WTC11 (cell line): ENCODE data around the gene EXOSC2. TPM values are rescaled to one million over a fixed set of nuclear protein-coding genes. Genes with fewer than 3 reads are reported as not detected.

Source experiments
- ATAC-seq: fragments of 200-7000 bp; cut with Tn5 transposase; 2 replicates; pipeline ENCODE4 v1.10.0; 2021; ENCODE audit warnings: mild to moderate bottlenecking, moderate library complexity
- CTCF ChIA-PET: fragments of 300-600 bp; sonication (Branson Sonifier 250); formaldehyde crosslinking; loops from one replicate; lab custom pipeline; 2021; ENCODE audit warnings: antibody characterized with exemption; lab: Charles Lee
- POLR2A ChIA-PET: fragments of 350-600 bp; sonication (Branson Sonifier 250); formaldehyde crosslinking; loops from one replicate; lab custom pipeline; 2021; ENCODE audit warnings: antibody characterized with exemption; lab: Charles Lee
- DNase-seq: peaks from one replicate; pipeline ENCODE4 v3.0.0; 2021; ENCODE audit warnings: low spot score
- H3K27ac Mint-ChIP-seq: 2 replicates; pipeline ENCODE4 v1.8.0; 2021; ENCODE audit warnings: mixed read lengths
- H3K27me3 Mint-ChIP-seq: 2 replicates; pipeline ENCODE4 v1.8.0; 2021; ENCODE audit warnings: low read depth, mild to moderate bottlenecking, moderate library complexity, mixed read lengths
- H3K36me3 Mint-ChIP-seq: 2 replicates; pipeline ENCODE4 v1.8.0; 2021; ENCODE audit warnings: mixed read lengths
- H3K4me1 Mint-ChIP-seq: 2 replicates; pipeline ENCODE4 v1.8.0; 2022; ENCODE audit warnings: mixed read lengths
- H3K4me3 Mint-ChIP-seq: 2 replicates; pipeline ENCODE4 v1.8.0; 2021; ENCODE audit warnings: mild to moderate bottlenecking, moderate library complexity, mixed read lengths
- H3K9me3 Mint-ChIP-seq: 2 replicates; pipeline ENCODE4 v1.8.0; 2021; ENCODE audit warnings: mixed read lengths
- ATF1 ChIP-seq: sonication (generic); formaldehyde crosslinking; IDR thresholded peaks from 2 replicates; pipeline ENCODE4 v1.8.1; 2023; ENCODE audit warnings: mild to moderate bottlenecking, moderate library complexity, missing genetic modification reagents
- ESRRA ChIP-seq: sonication (generic); formaldehyde crosslinking; IDR thresholded peaks from 2 replicates; pipeline ENCODE4 v1.8.1; 2022; ENCODE audit warnings: mild to moderate bottlenecking, missing genetic modification reagents, borderline replicate concordance
- ETV6 ChIP-seq: sonication (generic); formaldehyde crosslinking; IDR thresholded peaks from 2 replicates; pipeline ENCODE4 v1.8.1; 2022; ENCODE audit warnings: mild to moderate bottlenecking, missing genetic modification reagents
- FOXK1 ChIP-seq: sonication (generic); formaldehyde crosslinking; IDR thresholded peaks from 2 replicates; pipeline ENCODE4 v1.8.0; 2022; ENCODE audit warnings: mild to moderate bottlenecking, moderate library complexity, missing genetic modification reagents
- GTF2I ChIP-seq: fragments of 250-450 bp; sonication (Bioruptor Pico); conservative IDR thresholded peaks from 2 replicates; pipeline ENCODE4 v1.4.0; 2021; ENCODE audit warnings: mild to moderate bottlenecking
- KAT7 ChIP-seq: sonication (generic); formaldehyde crosslinking; IDR thresholded peaks from 2 replicates; pipeline ENCODE4 v1.8.1; 2023; ENCODE audit warnings: missing genetic modification reagents, mild to moderate bottlenecking, borderline replicate concordance
- NFATC4 ChIP-seq: fragments of 250-450 bp; sonication (Bioruptor Pico); IDR thresholded peaks from 2 replicates; pipeline ENCODE4 v1.9.0; 2021; ENCODE audit warnings: mild to moderate bottlenecking
- SMAD4 ChIP-seq: sonication (generic); formaldehyde crosslinking; IDR thresholded peaks from 2 replicates; pipeline ENCODE4 v1.8.0; 2022; ENCODE audit warnings: mild to moderate bottlenecking, missing genetic modification reagents
- SP1 ChIP-seq: sonication (generic); formaldehyde crosslinking; conservative IDR thresholded peaks from 2 replicates; pipeline ENCODE4 v1.8.1; 2022; ENCODE audit warnings: missing genetic modification reagents
- total RNA-seq: library from RNA; stranded (reverse); gene quantifications from 3 replicates; pipeline ENCODE4 v1.2.3, GENCODE V29; 2021
- TF ChIP-seq, protein P1 (sequence below): sonication (generic); formaldehyde crosslinking; IDR thresholded peaks from 2 replicates; pipeline ENCODE4 v1.8.0; 2022; ENCODE audit warnings: mild to moderate bottlenecking, missing genetic modification reagents
- TF ChIP-seq, protein P2 (sequence below): fragments of 250-450 bp; sonication (Bioruptor Pico); IDR thresholded peaks from 2 replicates; pipeline ENCODE4 v1.8.0; 2021; ENCODE audit warnings: mild to moderate bottlenecking
- TF ChIP-seq, protein P3 (sequence below): fragments of 250-450 bp; sonication (Bioruptor Pico); IDR thresholded peaks from 2 replicates; pipeline ENCODE4 v2.1.2; 2022; ENCODE audit warnings: mild to moderate bottlenecking, moderate library complexity
- TF ChIP-seq, protein P4 (sequence below): sonication (generic); formaldehyde crosslinking; IDR thresholded peaks from 2 replicates; pipeline ENCODE4 v1.8.0; 2022; ENCODE audit warnings: missing genetic modification reagents
- TF ChIP-seq, protein P5 (sequence below): sonication (generic); formaldehyde crosslinking; IDR thresholded peaks from 2 replicates; pipeline ENCODE4 v1.8.0; 2022; ENCODE audit warnings: mild to moderate bottlenecking, missing genetic modification reagents
- TF ChIP-seq, protein P6 (sequence below): fragments of 250-450 bp; sonication (Bioruptor Pico); IDR thresholded peaks from 2 replicates; pipeline ENCODE4 v1.9.0; 2021; ENCODE audit warnings: mild to moderate bottlenecking
- TF ChIP-seq, protein P7 (sequence below): sonication (generic); formaldehyde crosslinking; IDR thresholded peaks from 2 replicates; pipeline ENCODE4 v1.8.1; 2022; ENCODE audit warnings: low read depth, missing genetic modification reagents, borderline replicate concordance
- TF ChIP-seq, protein P8 (sequence below): sonication (generic); formaldehyde crosslinking; IDR thresholded peaks from 2 replicates; pipeline ENCODE4 v1.8.1; 2022; ENCODE audit warnings: mild to moderate bottlenecking, missing genetic modification reagents, moderate library complexity, borderline replicate concordance
- TF ChIP-seq, protein P9 (sequence below): sonication (generic); formaldehyde crosslinking; IDR thresholded peaks from 2 replicates; pipeline ENCODE4 v1.8.0; 2023; ENCODE audit warnings: missing genetic modification reagents

The EXOSC2 gene
- total RNA-seq, 1 experiment from 2014 or later: 76.1 TPM

DNA sequence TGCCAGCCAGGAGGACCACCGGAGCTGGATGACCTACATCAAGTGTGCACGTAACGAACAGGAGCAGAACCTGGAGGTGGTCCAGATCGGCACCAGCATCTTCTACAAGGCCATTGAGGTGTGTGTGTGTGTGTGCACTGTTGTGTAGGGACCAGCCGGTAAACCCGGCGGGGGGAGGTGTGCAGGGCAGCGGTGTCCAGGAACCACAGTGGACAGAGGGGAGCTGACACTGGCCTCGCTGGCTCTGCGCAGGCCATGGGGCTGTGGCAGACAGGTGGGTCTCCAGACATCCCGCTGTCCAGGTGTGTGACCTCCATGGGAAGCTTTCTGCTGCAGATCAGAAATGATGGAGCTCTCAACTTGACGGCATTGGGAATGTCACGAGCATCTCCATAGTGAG, 25.4 kb upstream of the EXOSC2 start:
- peaks cover 11% of the 10 kb centered on the region for H3K4me1 Mint-ChIP-seq
- ChIA-PET POLR2A (interaction anchor here (0.5 kb wide), 1 partner anchor 524 kb away, joined by 3 read pairs; no protein-coding TSS in a partner anchor), CTCF (interaction anchor here (0.5 to 5.2 kb wide), 4 partner anchors 14 to 504 kb away, joined by 3 to 24 read pairs (median 4); no protein-coding TSS in a partner anchor)
- peaks cover 3% of the 10 kb centered on the region; the same call in 1 of the 2 replicates for H3K36me3 Mint-ChIP-seq
- no peaks in the 10 kb centered on the region for H3K9me3 Mint-ChIP-seq
- TF ChIP-seq, protein P1, sequence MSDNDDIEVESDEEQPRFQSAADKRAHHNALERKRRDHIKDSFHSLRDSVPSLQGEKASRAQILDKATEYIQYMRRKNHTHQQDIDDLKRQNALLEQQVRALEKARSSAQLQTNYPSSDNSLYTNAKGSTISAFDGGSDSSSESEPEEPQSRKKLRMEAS (CRISPR knock-in tag): no peak
- TF ChIP-seq ESRRA (CRISPR knock-in tag) (no peak), KAT7 (CRISPR knock-in tag) (no peak)
- peaks cover 81% of the 10 kb centered on the region for H3K27me3 Mint-ChIP-seq
- no peak overlapping the region for H3K27ac Mint-ChIP-seq
- no peak overlapping the region for H3K4me3 Mint-ChIP-seq
- DNase-seq (no peak), ATAC-seq (no peak)

DNA sequence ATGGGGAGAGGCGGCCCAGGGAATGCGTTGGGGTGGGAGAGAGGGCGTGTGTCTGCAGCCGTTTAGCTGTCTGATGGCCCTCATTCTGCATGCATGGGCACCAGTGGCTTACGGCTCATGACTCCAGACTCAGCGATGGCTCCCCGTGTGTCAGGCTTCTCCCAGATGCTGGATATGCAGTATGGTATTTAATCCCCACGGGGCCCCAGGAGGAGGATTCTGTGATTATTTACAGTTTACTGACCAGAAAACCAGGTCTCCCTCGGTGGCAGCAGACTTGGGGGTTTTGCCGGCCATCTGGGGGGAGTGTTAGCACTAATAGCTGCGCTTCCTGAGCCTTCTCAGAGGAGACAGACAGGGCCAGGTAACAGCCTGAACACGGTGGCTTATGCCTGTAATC, 24.9 kb upstream of the EXOSC2 start:
- ChIA-PET POLR2A (interaction anchor here (0.5 kb wide), 1 partner anchor 524 kb away, joined by 3 read pairs; no protein-coding TSS in a partner anchor), CTCF (interaction anchor here (1.2 to 5.2 kb wide), 2 partner anchors 14 to 16 kb away, joined by 4 to 24 read pairs; no protein-coding TSS in a partner anchor)
- ATAC-seq (no peak), DNase-seq (no peak)
- Mint-ChIP-seq H3K9me3 (no peaks in the 10 kb centered on the region), H3K36me3 (peaks cover 3% of the 10 kb centered on the region; the same call in 1 of the 2 replicates), H3K4me1 (peaks cover 11% of the 10 kb centered on the region), H3K4me3 (no peak overlapping the region), H3K27ac (no peak overlapping the region), H3K27me3 (peaks cover 76% of the 10 kb centered on the region)
- TF ChIP-seq, protein P2, sequence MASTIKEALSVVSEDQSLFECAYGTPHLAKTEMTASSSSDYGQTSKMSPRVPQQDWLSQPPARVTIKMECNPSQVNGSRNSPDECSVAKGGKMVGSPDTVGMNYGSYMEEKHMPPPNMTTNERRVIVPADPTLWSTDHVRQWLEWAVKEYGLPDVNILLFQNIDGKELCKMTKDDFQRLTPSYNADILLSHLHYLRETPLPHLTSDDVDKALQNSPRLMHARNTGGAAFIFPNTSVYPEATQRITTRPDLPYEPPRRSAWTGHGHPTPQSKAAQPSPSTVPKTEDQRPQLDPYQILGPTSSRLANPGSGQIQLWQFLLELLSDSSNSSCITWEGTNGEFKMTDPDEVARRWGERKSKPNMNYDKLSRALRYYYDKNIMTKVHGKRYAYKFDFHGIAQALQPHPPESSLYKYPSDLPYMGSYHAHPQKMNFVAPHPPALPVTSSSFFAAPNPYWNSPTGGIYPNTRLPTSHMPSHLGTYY: no peak
- TF ChIP-seq ATF1 (CRISPR knock-in tag) (no peak), SMAD4 (no peak), SP1 (CRISPR knock-in tag) (no peak), FOXK1 (CRISPR knock-in tag) (no peak), GTF2I (CRISPR knock-in tag) (no peak), NFATC4 (CRISPR knock-in tag) (no peak), ETV6 (CRISPR knock-in tag) (no peak)
- TF ChIP-seq, protein P3, sequence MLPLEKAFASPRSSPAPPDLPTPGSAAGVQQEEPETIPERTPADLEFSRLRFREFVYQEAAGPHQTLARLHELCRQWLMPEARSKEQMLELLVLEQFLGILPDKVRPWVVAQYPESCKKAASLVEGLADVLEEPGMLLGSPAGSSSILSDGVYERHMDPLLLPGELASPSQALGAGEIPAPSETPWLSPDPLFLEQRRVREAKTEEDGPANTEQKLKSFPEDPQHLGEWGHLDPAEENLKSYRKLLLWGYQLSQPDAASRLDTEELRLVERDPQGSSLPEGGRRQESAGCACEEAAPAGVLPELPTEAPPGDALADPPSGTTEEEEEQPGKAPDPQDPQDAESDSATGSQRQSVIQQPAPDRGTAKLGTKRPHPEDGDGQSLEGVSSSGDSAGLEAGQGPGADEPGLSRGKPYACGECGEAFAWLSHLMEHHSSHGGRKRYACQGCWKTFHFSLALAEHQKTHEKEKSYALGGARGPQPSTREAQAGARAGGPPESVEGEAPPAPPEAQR (CRISPR knock-in tag): no peak
- TF ChIP-seq, protein P4, sequence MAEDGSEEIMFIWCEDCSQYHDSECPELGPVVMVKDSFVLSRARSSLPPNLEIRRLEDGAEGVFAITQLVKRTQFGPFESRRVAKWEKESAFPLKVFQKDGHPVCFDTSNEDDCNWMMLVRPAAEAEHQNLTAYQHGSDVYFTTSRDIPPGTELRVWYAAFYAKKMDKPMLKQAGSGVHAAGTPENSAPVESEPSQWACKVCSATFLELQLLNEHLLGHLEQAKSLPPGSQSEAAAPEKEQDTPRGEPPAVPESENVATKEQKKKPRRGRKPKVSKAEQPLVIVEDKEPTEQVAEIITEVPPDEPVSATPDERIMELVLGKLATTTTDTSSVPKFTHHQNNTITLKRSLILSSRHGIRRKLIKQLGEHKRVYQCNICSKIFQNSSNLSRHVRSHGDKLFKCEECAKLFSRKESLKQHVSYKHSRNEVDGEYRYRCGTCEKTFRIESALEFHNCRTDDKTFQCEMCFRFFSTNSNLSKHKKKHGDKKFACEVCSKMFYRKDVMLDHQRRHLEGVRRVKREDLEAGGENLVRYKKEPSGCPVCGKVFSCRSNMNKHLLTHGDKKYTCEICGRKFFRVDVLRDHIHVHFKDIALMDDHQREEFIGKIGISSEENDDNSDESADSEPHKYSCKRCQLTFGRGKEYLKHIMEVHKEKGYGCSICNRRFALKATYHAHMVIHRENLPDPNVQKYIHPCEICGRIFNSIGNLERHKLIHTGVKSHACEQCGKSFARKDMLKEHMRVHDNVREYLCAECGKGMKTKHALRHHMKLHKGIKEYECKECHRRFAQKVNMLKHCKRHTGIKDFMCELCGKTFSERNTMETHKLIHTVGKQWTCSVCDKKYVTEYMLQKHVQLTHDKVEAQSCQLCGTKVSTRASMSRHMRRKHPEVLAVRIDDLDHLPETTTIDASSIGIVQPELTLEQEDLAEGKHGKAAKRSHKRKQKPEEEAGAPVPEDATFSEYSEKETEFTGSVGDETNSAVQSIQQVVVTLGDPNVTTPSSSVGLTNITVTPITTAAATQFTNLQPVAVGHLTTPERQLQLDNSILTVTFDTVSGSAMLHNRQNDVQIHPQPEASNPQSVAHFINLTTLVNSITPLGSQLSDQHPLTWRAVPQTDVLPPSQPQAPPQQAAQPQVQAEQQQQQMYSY (CRISPR knock-in tag): no peak
- TF ChIP-seq, protein P5, sequence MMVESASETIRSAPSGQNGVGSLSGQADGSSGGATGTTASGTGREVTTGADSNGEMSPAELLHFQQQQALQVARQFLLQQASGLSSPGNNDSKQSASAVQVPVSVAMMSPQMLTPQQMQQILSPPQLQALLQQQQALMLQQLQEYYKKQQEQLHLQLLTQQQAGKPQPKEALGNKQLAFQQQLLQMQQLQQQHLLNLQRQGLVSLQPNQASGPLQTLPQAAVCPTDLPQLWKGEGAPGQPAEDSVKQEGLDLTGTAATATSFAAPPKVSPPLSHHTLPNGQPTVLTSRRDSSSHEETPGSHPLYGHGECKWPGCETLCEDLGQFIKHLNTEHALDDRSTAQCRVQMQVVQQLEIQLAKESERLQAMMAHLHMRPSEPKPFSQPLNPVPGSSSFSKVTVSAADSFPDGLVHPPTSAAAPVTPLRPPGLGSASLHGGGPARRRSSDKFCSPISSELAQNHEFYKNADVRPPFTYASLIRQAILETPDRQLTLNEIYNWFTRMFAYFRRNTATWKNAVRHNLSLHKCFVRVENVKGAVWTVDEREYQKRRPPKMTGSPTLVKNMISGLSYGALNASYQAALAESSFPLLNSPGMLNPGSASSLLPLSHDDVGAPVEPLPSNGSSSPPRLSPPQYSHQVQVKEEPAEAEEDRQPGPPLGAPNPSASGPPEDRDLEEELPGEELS: no peak
- TF ChIP-seq, protein P1 (CRISPR knock-in tag): no peak
- TF ChIP-seq, protein P6, sequence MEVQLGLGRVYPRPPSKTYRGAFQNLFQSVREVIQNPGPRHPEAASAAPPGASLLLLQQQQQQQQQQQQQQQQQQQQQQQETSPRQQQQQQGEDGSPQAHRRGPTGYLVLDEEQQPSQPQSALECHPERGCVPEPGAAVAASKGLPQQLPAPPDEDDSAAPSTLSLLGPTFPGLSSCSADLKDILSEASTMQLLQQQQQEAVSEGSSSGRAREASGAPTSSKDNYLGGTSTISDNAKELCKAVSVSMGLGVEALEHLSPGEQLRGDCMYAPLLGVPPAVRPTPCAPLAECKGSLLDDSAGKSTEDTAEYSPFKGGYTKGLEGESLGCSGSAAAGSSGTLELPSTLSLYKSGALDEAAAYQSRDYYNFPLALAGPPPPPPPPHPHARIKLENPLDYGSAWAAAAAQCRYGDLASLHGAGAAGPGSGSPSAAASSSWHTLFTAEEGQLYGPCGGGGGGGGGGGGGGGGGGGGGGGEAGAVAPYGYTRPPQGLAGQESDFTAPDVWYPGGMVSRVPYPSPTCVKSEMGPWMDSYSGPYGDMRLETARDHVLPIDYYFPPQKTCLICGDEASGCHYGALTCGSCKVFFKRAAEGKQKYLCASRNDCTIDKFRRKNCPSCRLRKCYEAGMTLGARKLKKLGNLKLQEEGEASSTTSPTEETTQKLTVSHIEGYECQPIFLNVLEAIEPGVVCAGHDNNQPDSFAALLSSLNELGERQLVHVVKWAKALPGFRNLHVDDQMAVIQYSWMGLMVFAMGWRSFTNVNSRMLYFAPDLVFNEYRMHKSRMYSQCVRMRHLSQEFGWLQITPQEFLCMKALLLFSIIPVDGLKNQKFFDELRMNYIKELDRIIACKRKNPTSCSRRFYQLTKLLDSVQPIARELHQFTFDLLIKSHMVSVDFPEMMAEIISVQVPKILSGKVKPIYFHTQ (CRISPR knock-in tag): no peak
- TF ChIP-seq, protein P7, sequence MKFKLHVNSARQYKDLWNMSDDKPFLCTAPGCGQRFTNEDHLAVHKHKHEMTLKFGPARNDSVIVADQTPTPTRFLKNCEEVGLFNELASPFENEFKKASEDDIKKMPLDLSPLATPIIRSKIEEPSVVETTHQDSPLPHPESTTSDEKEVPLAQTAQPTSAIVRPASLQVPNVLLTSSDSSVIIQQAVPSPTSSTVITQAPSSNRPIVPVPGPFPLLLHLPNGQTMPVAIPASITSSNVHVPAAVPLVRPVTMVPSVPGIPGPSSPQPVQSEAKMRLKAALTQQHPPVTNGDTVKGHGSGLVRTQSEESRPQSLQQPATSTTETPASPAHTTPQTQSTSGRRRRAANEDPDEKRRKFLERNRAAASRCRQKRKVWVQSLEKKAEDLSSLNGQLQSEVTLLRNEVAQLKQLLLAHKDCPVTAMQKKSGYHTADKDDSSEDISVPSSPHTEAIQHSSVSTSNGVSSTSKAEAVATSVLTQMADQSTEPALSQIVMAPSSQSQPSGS: no peak
- TF ChIP-seq, protein P8, sequence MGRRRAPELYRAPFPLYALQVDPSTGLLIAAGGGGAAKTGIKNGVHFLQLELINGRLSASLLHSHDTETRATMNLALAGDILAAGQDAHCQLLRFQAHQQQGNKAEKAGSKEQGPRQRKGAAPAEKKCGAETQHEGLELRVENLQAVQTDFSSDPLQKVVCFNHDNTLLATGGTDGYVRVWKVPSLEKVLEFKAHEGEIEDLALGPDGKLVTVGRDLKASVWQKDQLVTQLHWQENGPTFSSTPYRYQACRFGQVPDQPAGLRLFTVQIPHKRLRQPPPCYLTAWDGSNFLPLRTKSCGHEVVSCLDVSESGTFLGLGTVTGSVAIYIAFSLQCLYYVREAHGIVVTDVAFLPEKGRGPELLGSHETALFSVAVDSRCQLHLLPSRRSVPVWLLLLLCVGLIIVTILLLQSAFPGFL (CRISPR knock-in tag): no peak
- TF ChIP-seq, protein P9, sequence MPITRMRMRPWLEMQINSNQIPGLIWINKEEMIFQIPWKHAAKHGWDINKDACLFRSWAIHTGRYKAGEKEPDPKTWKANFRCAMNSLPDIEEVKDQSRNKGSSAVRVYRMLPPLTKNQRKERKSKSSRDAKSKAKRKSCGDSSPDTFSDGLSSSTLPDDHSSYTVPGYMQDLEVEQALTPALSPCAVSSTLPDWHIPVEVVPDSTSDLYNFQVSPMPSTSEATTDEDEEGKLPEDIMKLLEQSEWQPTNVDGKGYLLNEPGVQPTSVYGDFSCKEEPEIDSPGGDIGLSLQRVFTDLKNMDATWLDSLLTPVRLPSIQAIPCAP (CRISPR knock-in tag): no peak
